Neural cell (in vitro differentiated cells): ENCODE results near the gene C12orf60. TPM values are rescaled to one million over a fixed set of nuclear protein-coding genes. Genes with fewer than 3 reads are reported as not detected.

Experiments
- H2AFZ ChIP-seq: fragments of 200-600, 300-800 bp; sonication (generic), shearing (Covaris generic); 2 replicates; pipeline ENCODE4 v1.6.0; 2014; ENCODE audit warnings: low read depth, mild to moderate bottlenecking, antibody characterized with exemption, low read length, moderate library complexity
- H3F3A ChIP-seq: fragments of 200-600 bp; shearing (Covaris generic); 2 replicates; pipeline ENCODE4 v1.6.1; 2016; ENCODE audit warnings: mild to moderate bottlenecking, moderate library complexity, mixed read lengths, antibody characterized with exemption, low read length; ENCODE audit not compliant: insufficient read depth, poor library complexity, severe bottlenecking
- H3K27ac ChIP-seq: fragments of 200-600, 300-800 bp; sonication (generic), shearing (Covaris generic); 2 replicates; pipeline ENCODE4 v1.5.1; 2014; ENCODE audit warnings: mild to moderate bottlenecking, low read length, moderate library complexity
- H3K27me3 ChIP-seq: fragments of 300-800, 200-600 bp; sonication (generic), shearing (Covaris generic); 2 replicates; pipeline ENCODE4 v1.6.0; 2014; ENCODE audit warnings: mild to moderate bottlenecking, low read depth, low read length, moderate library complexity; ENCODE audit not compliant: insufficient read depth
- H3K36me3 ChIP-seq: fragments of 300-800, 200-600 bp; sonication (generic), shearing (Covaris generic); 2 replicates; pipeline ENCODE4 v1.5.1; 2014; ENCODE audit warnings: mild to moderate bottlenecking, antibody characterized with exemption, low read length, moderate library complexity; ENCODE audit not compliant: insufficient read depth
- H3K4me2 ChIP-seq: fragments of 300-800, 200-600 bp; sonication (generic), shearing (Covaris generic); 2 replicates; pipeline ENCODE4 v1.6.0; 2014; ENCODE audit warnings: mild to moderate bottlenecking, low read length
- H3K4me3 ChIP-seq: fragments of 300-800, 200-600 bp; sonication (generic), shearing (Covaris generic); 2 replicates; pipeline ENCODE4 v1.5.1; 2014; ENCODE audit warnings: mild to moderate bottlenecking, low read length, moderate library complexity
- H3K79me2 ChIP-seq: fragments of 200-600 bp; shearing (Covaris generic); replicated peaks from 2 replicates; pipeline ENCODE4 v1.6.0; 2014; ENCODE audit warnings: mild to moderate bottlenecking, low read length, moderate library complexity; ENCODE audit not compliant: insufficient read depth
- H3K9ac ChIP-seq: fragments of 300-800, 200-600 bp; sonication (generic), shearing (Covaris generic); 2 replicates; pipeline ENCODE4 v1.6.1; 2016; ENCODE audit warnings: mild to moderate bottlenecking, low read length, mixed read lengths
- H3K9me2 ChIP-seq: fragments of 200-600 bp; shearing (Covaris generic); 2 replicates; pipeline ENCODE4 v1.6.1; 2016; ENCODE audit warnings: mild to moderate bottlenecking, low read length, mixed read lengths; ENCODE audit not compliant: insufficient read depth
- H3K9me3 ChIP-seq: fragments of 200-600, 300-800 bp; sonication (generic), shearing (Covaris generic); 2 replicates; pipeline ENCODE4 v1.6.1; 2016; ENCODE audit warnings: mild to moderate bottlenecking, mixed run types, low read length, moderate library complexity, mixed read lengths
- H4K20me1 ChIP-seq: fragments of 200-600 bp; shearing (Covaris generic); 2 replicates; pipeline ENCODE4 v1.6.1; 2016; ENCODE audit warnings: mild to moderate bottlenecking, mixed run types; ENCODE audit not compliant: insufficient read depth
- EP300 ChIP-seq: fragments of 450-650 bp; conservative IDR thresholded peaks from 2 replicates; pipeline ENCODE4 v1.6.1; 2014; ENCODE audit warnings: antibody characterized with exemption, mild to moderate bottlenecking, moderate library complexity; ENCODE audit not compliant: poor library complexity, severe bottlenecking
- EZH2 ChIP-seq: fragments of 200-600, 300-800 bp; shearing (Covaris generic), sonication (generic); IDR thresholded peaks from 2 replicates; pipeline ENCODE4 v1.6.1; 2014; ENCODE audit warnings: antibody characterized with exemption, low read length, borderline replicate concordance, mild to moderate bottlenecking; ENCODE audit not compliant: insufficient read depth, poor library complexity, severe bottlenecking
- MXI1 ChIP-seq: fragments of 450-650 bp; conservative IDR thresholded peaks from 2 replicates; pipeline ENCODE4 v1.6.1; 2014; ENCODE audit warnings: antibody characterized with exemption, mild to moderate bottlenecking; ENCODE audit not compliant: poor library complexity, severe bottlenecking
- POLR2AphosphoS5 ChIP-seq: IDR thresholded peaks from 2 replicates; pipeline ENCODE4 v1.6.1; 2012
- RAD21 ChIP-seq: fragments of 450-650 bp; conservative IDR thresholded peaks from 2 replicates; pipeline ENCODE4 v1.6.1; 2014; ENCODE audit warnings: antibody characterized with exemption, mild to moderate bottlenecking, moderate library complexity
- SMC3 ChIP-seq: fragments of 450-650 bp; conservative IDR thresholded peaks from 2 replicates; pipeline ENCODE4 v1.6.1; 2014; ENCODE audit warnings: antibody characterized with exemption, mild to moderate bottlenecking, moderate library complexity; ENCODE audit not compliant: poor library complexity
- TAF1 ChIP-seq: IDR thresholded peaks from 2 replicates; pipeline ENCODE4 v1.6.1; 2012; ENCODE audit warnings: low read depth
- polyA plus RNA-seq: library from polyadenylated mRNA; depleted of rRNA; stranded (reverse); fragments of >200 nt; gene quantifications from 2 replicates; pipeline ENCODE4 v1.2.3, GENCODE V29; 2014
- TF ChIP-seq, protein P1 (sequence below): fragments of 450-650 bp; IDR thresholded peaks from 2 replicates; pipeline ENCODE4 v1.5.1; 2014; ENCODE audit warnings: antibody characterized with exemption, mild to moderate bottlenecking, moderate library complexity; ENCODE audit not compliant: poor library complexity, severe bottlenecking
- TF ChIP-seq, protein P2 (sequence below): IDR thresholded peaks from 2 replicates; pipeline ENCODE4 v1.6.1; 2012; ENCODE audit warnings: borderline replicate concordance

The C12orf60 gene
- polyA plus RNA-seq, 1 donor from 2014 or later, result 4.8 TPM

- Histone ChIP-seq H3K36me3 (no peaks in the 10 kb centered on the region), H3F3A (no peaks in the 10 kb centered on the region), H3K27me3 (peaks cover 44% of the 10 kb centered on the region), H3K9me3 (no peaks in the 10 kb centered on the region), H3K9me2 (no peaks in the 10 kb centered on the region), H3K9ac (no peak overlapping the region), H3K27ac (no peak overlapping the region), H2AFZ (no peak overlapping the region), H3K4me3 (no peak overlapping the region), H4K20me1 (no peaks in the 10 kb centered on the region), H3K79me2 (no peaks in the 10 kb centered on the region), H3K4me2 (no peak overlapping the region)
- TF ChIP-seq MXI1 (no peak), TAF1 (no peak), SMC3 (no peak), RAD21 (no peak), POLR2AphosphoS5 (no peak), EZH2 (no peak), EP300 (no peak)
- TF ChIP-seq, protein P1, sequence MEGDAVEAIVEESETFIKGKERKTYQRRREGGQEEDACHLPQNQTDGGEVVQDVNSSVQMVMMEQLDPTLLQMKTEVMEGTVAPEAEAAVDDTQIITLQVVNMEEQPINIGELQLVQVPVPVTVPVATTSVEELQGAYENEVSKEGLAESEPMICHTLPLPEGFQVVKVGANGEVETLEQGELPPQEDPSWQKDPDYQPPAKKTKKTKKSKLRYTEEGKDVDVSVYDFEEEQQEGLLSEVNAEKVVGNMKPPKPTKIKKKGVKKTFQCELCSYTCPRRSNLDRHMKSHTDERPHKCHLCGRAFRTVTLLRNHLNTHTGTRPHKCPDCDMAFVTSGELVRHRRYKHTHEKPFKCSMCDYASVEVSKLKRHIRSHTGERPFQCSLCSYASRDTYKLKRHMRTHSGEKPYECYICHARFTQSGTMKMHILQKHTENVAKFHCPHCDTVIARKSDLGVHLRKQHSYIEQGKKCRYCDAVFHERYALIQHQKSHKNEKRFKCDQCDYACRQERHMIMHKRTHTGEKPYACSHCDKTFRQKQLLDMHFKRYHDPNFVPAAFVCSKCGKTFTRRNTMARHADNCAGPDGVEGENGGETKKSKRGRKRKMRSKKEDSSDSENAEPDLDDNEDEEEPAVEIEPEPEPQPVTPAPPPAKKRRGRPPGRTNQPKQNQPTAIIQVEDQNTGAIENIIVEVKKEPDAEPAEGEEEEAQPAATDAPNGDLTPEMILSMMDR, result no peak
- TF ChIP-seq, protein P2, sequence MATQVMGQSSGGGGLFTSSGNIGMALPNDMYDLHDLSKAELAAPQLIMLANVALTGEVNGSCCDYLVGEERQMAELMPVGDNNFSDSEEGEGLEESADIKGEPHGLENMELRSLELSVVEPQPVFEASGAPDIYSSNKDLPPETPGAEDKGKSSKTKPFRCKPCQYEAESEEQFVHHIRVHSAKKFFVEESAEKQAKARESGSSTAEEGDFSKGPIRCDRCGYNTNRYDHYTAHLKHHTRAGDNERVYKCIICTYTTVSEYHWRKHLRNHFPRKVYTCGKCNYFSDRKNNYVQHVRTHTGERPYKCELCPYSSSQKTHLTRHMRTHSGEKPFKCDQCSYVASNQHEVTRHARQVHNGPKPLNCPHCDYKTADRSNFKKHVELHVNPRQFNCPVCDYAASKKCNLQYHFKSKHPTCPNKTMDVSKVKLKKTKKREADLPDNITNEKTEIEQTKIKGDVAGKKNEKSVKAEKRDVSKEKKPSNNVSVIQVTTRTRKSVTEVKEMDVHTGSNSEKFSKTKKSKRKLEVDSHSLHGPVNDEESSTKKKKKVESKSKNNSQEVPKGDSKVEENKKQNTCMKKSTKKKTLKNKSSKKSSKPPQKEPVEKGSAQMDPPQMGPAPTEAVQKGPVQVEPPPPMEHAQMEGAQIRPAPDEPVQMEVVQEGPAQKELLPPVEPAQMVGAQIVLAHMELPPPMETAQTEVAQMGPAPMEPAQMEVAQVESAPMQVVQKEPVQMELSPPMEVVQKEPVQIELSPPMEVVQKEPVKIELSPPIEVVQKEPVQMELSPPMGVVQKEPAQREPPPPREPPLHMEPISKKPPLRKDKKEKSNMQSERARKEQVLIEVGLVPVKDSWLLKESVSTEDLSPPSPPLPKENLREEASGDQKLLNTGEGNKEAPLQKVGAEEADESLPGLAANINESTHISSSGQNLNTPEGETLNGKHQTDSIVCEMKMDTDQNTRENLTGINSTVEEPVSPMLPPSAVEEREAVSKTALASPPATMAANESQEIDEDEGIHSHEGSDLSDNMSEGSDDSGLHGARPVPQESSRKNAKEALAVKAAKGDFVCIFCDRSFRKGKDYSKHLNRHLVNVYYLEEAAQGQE, result no peak
Observed at GRCh38 chr12:14772946-14773345, 30.5 kb upstream of the C12orf60 start.

GRCh38 chr12:14773685-14774073, 29.8 kb upstream of the C12orf60 start:
- no peak for TF ChIP-seq POLR2AphosphoS5
- no peak for TF ChIP-seq EP300
- TF ChIP-seq EZH2, result no peak
- TF ChIP-seq SMC3, result no peak
- TF ChIP-seq, protein P2, result no peak
- TF ChIP-seq MXI1, result no peak
- no peak for TF ChIP-seq TAF1
- TF ChIP-seq, protein P1, result no peak
- no peak for TF ChIP-seq RAD21
- Histone ChIP-seq H3K4me3 (peak overlapping the region; percentile 70), H3K36me3 (no peaks in the 10 kb centered on the region), H3K79me2 (no peaks in the 10 kb centered on the region), H3K27me3 (peaks cover 44% of the 10 kb centered on the region), H4K20me1 (no peaks in the 10 kb centered on the region), H3K9me3 (no peaks in the 10 kb centered on the region), H3F3A (no peaks in the 10 kb centered on the region), H3K9ac (no peak overlapping the region), H2AFZ (no peak overlapping the region), H3K27ac (no peak overlapping the region), H3K4me2 (no peak overlapping the region), H3K9me2 (no peaks in the 10 kb centered on the region)
